ENCODE results near the gene ACADVL. TPM values are rescaled to one million over a fixed set of nuclear protein-coding genes. Genes with fewer than 3 reads are reported as not detected.

ACADVL gene
- polyA plus RNA-seq, 1 donor from 2014 or later: 397 TPM

DNA sequence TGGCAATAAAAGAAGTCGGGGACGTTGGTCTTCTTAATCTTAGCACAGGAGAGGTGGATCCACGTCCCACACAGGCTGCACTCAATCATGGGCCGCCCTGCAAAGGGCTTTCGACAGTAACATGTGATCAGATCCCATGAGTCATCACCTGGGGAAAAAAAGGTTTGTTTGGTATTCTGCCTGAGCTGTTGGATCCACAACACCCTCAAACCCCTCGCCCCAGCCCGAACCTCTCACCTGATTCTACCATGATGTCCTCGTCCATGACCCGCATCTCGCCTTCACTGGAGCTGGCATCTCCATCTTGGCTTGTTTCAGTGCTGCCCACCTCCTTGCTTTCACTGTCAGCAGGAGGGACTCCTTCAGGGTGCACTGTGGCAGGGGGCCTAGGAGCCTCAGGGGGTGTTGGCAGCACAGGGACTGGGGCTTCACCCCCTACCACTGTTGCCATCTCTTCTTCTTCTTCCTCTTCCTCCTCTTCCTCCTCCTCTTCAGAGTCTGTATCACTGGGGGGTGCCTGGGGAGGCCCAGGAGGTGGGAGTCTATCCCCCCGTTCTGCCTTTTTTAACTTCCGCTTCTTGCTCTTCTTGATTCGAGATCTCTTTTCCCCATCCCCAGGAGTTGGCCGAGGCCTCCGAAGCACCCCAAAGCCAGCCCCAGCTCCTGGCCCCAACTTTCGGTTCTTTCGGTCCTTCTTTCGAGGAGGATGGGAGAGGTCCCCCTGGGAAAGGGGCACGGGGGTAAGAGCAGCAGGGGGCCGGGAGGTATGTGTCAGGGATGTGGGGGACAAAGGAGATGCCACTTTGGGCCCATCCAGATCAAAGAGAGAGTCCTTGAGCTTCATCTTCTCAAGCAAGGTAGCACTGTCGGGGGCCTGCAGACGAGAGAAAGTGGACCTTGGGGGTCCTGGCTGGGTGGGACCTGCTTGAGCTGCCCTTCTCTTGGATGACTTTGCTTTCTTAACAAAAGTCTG lies 16.2 kb downstream of the ACADVL start:
- Histone ChIP-seq H3F3A (ENCODE audit: insufficient read depth, low read length, poor library complexity, severe bottlenecking) (peaks cover 3% of the 10 kb centered on the region), H3K36me3 (ENCODE audit: insufficient read depth, low read length) (no peaks in the 10 kb centered on the region), H3K27me3 (ENCODE audit: insufficient read depth, low read depth, low read length) (no peaks in the 10 kb centered on the region), H3K4me2 (ENCODE audit: low read length) (no peak overlapping the region), H3K27ac (ENCODE audit: low read length) (no peak overlapping the region), H3K9ac (ENCODE audit: low read length) (no peak overlapping the region), H3K4me3 (ENCODE audit: low read length) (peak overlapping the region; percentile 75), H3K79me2 (replicated peaks; ENCODE audit: insufficient read depth, low read length) (peaks cover 82% of the 10 kb centered on the region), H3K9me3 (ENCODE audit: low read length) (no peaks in the 10 kb centered on the region), H2AFZ (ENCODE audit: low read depth, low read length) (no peak overlapping the region), H3K9me2 (ENCODE audit: insufficient read depth, low read length) (no peaks in the 10 kb centered on the region), H4K20me1 (ENCODE audit: insufficient read depth) (no peaks in the 10 kb centered on the region)
- TF ChIP-seq RAD21 (conservative IDR thresholded peaks at IDR 0.05) (no peak), POLR2AphosphoS5 (IDR thresholded peaks at IDR 0.05) (no peak), TAF1 (IDR thresholded peaks at IDR 0.05; ENCODE audit: low read depth) (no peak), EP300 (conservative IDR thresholded peaks at IDR 0.05; ENCODE audit: poor library complexity, severe bottlenecking) (no peak), EZH2 (IDR thresholded peaks at IDR 0.05; ENCODE audit: borderline replicate concordance, insufficient read depth, low read length, poor library complexity, severe bottlenecking) (no peak), MXI1 (conservative IDR thresholded peaks at IDR 0.05; ENCODE audit: poor library complexity, severe bottlenecking) (no peak)
- TF ChIP-seq, protein P1, sequence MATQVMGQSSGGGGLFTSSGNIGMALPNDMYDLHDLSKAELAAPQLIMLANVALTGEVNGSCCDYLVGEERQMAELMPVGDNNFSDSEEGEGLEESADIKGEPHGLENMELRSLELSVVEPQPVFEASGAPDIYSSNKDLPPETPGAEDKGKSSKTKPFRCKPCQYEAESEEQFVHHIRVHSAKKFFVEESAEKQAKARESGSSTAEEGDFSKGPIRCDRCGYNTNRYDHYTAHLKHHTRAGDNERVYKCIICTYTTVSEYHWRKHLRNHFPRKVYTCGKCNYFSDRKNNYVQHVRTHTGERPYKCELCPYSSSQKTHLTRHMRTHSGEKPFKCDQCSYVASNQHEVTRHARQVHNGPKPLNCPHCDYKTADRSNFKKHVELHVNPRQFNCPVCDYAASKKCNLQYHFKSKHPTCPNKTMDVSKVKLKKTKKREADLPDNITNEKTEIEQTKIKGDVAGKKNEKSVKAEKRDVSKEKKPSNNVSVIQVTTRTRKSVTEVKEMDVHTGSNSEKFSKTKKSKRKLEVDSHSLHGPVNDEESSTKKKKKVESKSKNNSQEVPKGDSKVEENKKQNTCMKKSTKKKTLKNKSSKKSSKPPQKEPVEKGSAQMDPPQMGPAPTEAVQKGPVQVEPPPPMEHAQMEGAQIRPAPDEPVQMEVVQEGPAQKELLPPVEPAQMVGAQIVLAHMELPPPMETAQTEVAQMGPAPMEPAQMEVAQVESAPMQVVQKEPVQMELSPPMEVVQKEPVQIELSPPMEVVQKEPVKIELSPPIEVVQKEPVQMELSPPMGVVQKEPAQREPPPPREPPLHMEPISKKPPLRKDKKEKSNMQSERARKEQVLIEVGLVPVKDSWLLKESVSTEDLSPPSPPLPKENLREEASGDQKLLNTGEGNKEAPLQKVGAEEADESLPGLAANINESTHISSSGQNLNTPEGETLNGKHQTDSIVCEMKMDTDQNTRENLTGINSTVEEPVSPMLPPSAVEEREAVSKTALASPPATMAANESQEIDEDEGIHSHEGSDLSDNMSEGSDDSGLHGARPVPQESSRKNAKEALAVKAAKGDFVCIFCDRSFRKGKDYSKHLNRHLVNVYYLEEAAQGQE (IDR thresholded peaks at IDR 0.05; ENCODE audit: borderline replicate concordance): no peak
- TF ChIP-seq, protein P2, sequence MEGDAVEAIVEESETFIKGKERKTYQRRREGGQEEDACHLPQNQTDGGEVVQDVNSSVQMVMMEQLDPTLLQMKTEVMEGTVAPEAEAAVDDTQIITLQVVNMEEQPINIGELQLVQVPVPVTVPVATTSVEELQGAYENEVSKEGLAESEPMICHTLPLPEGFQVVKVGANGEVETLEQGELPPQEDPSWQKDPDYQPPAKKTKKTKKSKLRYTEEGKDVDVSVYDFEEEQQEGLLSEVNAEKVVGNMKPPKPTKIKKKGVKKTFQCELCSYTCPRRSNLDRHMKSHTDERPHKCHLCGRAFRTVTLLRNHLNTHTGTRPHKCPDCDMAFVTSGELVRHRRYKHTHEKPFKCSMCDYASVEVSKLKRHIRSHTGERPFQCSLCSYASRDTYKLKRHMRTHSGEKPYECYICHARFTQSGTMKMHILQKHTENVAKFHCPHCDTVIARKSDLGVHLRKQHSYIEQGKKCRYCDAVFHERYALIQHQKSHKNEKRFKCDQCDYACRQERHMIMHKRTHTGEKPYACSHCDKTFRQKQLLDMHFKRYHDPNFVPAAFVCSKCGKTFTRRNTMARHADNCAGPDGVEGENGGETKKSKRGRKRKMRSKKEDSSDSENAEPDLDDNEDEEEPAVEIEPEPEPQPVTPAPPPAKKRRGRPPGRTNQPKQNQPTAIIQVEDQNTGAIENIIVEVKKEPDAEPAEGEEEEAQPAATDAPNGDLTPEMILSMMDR (IDR thresholded peaks at IDR 0.05; ENCODE audit: poor library complexity, severe bottlenecking): no peak

DNA sequence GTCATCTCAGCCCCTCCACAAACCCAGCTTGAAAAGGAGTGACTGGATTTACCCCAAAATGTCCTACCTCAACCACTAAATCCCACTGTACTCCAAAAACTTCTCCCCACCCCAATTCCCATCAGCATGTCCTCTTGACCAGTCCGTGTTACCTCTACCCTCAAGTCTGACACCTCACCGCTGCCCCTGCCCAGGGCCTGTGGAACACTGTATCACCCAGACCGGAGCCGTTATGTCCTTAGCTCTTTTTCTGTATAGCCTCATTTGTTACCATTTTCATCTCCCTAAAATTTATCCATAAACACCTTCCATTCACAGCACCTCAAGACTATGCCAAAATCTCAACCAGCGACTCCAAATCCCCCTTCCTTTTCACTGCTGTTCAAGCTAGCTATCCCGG lies 17.1 kb downstream of the ACADVL start:
- no peaks in the 10 kb centered on the region for H3K36me3 ChIP-seq (ENCODE audit: insufficient read depth, low read length)
- peak overlapping the region; percentile 75 for H3K4me3 ChIP-seq (ENCODE audit: low read length)
- H3F3A ChIP-seq (ENCODE audit: insufficient read depth, low read length, poor library complexity, severe bottlenecking): peaks cover 3% of the 10 kb centered on the region
- H3K27ac ChIP-seq (ENCODE audit: low read length): peak overlapping the region; percentile 95
- peak overlapping the region; percentile 82 for H3K4me2 ChIP-seq (ENCODE audit: low read length)
- H3K9ac ChIP-seq (ENCODE audit: low read length): peak overlapping the region; percentile 98
- H4K20me1 ChIP-seq (ENCODE audit: insufficient read depth): no peaks in the 10 kb centered on the region
- no peak for TF ChIP-seq SMC3 (conservative IDR thresholded peaks at IDR 0.05; ENCODE audit: poor library complexity)
- no peak for TF ChIP-seq POLR2AphosphoS5 (IDR thresholded peaks at IDR 0.05)
- no peak for TF ChIP-seq RAD21 (conservative IDR thresholded peaks at IDR 0.05)
- TF ChIP-seq MXI1 (conservative IDR thresholded peaks at IDR 0.05; ENCODE audit: poor library complexity, severe bottlenecking): no peak
- TF ChIP-seq, protein P1 (IDR thresholded peaks at IDR 0.05; ENCODE audit: borderline replicate concordance): no peak
- TF ChIP-seq, protein P2 (IDR thresholded peaks at IDR 0.05; ENCODE audit: poor library complexity, severe bottlenecking): no peak
- no peaks in the 10 kb centered on the region for H3K9me2 ChIP-seq (ENCODE audit: insufficient read depth, low read length)
- no peak overlapping the region for H2AFZ ChIP-seq (ENCODE audit: low read depth, low read length)
- peaks cover 83% of the 10 kb centered on the region for H3K79me2 ChIP-seq (replicated peaks; ENCODE audit: insufficient read depth, low read length)
- no peaks in the 10 kb centered on the region for H3K27me3 ChIP-seq (ENCODE audit: insufficient read depth, low read depth, low read length)
- no peaks in the 10 kb centered on the region for H3K9me3 ChIP-seq (ENCODE audit: low read length)
